AG08396 (cell line): Measurements from ENCODE around the gene TNS3.
A peak's percentile ranks its signal among the peaks of the same experiment; 100 is the strongest.

ENCODE experiments used
- DNase-seq: peaks from one replicate; pipeline ENCODE4 v3.0.0; 2012; ENCODE audit warnings: low spot score, mixed read lengths

Gene TNS3

DNA sequence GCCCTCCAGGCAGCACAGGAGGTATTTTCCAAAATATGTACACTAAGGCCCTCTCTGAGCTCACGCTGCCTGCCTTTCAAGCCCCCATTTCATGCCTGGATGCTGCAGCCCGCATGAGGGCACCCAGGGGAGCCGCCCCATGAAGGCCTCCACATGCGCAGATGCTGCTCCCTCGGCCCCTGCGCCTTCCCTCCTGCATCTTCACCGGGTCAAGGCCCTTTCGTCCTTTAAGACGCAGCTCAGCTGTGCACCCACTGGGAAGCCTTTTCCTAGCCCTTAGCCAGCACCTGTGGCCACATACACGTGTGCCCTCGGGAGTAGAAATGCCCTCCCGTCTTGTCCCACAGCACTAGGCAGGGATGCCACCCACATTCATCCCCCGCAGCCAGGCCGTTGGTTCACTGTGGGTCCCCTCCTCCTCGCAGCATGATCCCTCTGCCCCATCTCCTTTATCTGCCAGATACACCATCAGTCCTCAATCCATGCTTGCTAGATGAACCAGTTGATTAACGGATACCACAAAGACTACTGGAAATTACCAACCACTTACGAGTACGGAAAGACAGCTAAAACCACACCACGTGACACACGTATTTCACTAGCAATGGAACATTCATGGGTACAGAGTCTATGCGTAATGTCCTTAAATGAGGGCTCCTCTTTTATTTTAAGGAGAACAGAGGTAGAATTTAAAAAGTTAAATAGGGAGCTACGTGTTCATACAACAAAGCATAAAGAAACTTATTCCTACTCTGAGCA, 278.0 kb downstream of the TNS3 start:
- DNase-seq, result no peak

DNA sequence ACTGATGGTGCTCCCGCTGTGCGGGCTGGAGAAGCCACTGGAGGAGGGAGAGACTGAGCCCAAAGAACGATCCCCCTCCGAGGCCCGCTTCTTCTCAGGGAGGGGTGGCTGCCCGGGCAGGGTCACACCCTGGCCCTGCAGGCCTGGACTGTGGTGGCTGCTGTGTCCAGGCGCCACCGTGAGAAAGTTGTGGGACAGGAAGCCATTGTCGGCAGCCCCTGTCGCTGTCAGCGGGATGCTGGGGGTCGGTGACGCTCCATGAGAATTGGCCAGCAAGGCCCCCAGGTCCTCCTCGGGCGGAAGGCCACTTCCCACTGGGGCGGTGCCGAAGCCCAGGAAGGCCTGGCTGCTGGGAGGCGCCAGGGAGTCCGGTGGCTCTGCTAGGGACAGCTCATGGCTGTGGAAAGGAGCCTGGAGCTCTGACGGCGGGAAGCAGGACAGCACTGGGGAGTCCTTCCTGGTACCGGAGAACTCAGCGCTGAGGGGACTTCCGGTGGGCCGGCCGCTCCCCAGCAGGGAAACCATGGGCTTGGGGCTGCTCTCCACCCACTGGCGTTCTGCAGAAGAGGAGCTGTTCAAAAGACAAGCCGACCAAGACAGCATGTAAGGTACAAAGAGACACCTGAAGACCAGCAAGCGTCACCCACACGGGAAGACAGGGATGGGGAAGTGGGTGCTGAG, 278.8 kb downstream of the TNS3 start:
- DNase-seq, result no peak

DNA sequence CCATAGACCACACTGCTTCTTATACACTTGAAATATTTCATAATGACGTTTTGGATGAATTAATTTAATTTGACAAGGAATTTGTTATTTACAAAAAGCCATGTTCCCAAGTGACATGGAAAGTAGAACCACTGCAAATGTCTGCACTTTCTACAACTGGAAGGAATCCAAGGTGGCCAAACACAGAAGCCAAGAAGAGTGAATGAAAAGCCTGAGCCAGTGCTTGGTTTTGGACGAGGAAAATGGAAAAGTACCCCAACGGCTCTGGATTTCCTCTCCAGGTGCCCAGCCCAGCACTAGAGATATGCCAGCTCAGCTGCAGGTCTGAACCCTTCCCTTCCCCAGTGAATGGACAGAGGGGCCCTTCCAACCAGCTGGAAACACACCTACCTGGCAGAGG, 279.4 kb downstream of the TNS3 start:
- no peak for DNase-seq

DNA sequence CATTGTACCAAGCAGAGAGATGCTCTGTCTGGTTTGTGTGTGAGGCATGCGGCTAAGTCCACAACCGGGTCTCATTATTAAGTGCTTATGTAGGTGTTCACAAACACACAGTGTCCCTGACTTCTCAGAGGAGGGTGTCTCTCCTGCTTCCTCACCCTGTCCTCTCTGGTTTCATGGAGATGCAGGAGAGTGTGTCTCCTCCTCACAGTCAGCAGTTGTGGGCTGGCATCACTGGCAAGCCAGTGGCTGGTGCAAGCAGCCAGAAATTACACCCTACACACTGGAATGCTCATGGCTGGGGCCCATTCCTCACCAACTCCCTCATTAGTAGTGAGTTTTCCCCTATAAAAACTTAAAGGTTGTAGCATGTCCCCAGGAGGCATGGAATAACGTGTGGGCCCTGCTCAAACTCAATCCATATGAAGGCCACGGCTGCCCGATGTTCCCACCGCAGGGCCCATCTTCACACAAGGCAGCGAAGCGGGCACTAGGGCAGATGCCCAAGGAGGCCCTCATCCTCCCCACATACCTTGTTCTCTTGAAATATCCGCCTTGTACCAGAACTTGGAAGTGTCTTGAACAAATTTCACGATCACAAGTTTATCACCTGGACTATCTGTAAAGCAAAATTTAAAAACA, 280.1 kb downstream of the TNS3 start:
- DNase-seq, result no peak

DNA sequence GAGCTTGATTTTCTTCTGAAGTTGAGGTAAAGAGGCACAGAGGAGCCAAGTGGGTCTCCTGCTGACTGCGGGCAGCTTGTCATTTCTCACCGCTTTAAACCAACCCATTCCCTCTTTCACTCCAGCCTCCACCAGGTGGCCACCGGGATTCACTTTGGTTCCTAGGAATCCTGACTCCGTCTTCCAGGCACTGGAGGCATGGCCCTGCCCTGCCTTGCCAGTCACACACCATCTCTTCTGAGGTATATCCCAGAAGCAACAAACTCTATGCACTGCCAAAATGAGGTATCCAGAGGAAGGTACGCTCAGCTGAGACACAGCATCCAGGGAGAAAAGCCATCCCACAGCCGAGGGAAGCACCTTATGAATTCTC, 280.8 kb downstream of the TNS3 start:
- no peak for DNase-seq

DNA sequence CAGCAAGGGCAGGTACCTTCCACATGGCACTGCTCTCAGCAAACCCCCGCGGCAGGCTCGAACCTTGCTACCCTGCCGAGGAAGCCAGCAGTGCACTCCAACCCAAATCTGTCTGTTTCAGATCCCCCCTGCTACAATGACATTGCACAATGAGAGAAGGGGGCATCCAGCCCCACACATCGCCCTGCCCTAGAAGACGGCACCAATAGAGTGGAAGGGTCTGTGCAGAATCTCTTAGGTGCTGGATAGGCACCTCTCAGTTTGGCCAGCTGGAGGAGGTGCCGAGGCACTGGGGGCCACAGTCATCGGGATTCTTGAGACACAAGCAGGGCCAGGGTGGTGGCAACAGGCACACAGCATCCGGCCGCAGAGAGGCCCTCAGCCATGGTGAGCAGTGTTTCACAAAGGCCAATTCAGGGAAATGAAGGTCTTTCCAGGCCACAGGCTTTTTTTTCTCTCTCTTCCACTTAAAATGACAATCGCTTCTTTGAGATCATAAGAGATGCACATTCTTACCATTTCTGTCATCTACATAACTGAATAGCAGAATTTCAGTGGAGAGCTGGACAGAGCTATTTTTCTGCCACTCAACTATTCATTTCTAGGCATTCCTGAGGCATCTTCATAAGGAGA, 281.3 kb downstream of the TNS3 start:
- no peak for DNase-seq

DNA sequence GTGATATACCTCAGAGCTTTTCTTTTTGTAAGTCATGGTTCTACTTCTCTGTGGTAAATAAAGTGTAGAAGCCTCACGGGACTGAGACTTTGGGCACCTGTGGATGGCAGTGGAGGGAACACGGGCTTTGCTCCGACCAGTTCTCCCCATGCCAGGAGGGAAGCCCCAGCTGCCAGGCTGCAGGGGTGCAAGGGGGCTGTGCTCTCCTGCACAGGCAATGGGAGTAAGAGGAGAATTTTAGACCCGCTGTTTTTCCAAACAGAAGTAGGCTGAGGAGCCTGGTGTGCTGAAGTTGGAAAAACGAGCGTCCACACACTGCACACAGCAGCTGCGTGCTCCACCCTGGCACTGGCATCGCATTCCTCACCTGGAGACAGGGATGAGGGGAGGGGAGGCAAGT, 282.4 kb downstream of the TNS3 start:
- no peak for DNase-seq

DNA sequence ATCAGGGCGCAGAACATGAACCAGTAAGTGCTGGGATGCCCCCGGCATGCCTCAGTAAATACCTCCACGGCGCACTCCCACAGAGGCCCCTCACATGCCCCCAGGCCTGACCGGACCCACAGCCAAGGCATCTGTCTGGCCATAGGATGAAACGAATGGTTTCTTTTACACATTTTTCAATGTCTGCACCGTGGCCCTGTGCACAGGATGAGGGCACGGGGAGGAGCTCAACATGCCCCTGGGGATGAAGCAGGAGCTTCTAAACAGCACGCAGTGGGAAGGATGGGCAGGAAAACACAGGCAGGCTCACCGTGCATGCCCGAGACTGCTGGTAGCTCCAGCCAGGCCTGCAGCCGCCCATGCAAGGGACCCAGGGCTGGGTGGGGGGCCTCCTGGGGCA, 283.3 kb downstream of the TNS3 start:
- DNase-seq, result no peak

DNA sequence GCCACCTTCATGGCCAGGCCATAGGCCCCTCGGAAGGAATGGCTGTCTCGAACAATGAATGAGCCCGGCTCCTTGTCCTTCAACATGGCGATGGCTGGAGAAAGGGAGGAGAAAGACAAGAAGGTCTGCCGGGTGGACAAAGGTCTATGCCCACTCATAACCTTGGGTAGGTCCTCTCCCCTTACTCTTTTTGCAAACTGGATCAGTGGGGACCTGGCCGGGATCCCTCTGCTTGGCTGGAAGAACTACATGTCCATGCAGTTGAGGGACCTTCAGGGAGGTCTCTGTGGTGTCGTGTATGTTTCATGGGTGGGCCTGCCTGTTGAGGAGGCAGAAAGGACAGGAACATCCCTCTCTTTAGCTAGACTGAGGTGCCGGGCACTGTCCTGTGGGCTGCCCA, 284.8 kb downstream of the TNS3 start:
- no peak for DNase-seq

DNA sequence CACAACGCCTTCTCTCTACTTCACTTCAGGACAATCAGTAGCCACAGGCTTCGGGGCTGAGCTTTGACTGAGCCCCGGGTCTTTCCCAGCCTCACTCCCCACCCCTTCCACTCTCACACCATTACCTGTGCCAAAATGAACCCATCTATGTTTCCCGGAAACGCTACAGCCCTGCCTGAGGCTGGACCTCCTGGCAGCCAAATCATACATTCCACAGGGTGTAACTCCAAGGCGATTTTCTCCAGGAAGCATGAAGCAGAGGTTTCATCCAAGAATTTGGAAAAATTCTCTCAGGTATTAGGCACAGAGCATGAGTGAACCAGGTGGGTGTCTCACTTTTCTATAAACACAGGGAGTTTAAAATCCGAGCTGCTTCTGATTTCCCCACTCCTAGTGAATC, 286.3 kb downstream of the TNS3 start:
- DNase-seq, result no peak

DNA sequence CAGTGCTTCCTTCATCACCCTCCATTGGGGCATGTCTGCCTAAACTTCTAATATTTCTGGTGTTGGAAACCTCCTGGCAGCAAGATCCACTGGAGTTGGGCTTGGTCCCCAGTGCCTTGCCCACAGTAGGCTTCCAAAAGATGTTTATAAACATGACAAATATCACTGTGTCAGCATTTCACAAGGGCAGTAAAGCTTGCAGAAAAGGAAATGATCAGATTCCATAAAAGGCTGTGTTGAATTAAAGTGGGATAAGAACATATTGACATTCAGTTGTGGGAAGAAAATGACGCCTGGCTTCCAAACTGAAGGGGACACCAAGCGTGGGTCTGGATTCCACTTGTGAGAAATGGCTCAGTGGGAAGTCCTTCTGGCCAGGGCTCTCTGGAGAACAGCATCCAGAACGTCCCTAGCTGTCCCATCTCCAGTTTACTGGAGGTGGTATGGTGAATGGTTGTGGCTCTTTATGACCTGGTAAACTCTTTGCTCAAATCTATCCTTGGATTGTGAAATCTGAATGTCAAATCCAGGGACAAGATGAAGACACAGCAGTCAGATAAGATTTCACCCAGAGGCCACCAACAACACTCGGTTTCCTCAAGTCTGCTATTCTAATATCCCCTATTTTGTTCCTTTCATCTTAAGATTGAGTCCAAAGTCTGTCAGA, 287.2 kb downstream of the TNS3 start:
- no peak for DNase-seq

DNA sequence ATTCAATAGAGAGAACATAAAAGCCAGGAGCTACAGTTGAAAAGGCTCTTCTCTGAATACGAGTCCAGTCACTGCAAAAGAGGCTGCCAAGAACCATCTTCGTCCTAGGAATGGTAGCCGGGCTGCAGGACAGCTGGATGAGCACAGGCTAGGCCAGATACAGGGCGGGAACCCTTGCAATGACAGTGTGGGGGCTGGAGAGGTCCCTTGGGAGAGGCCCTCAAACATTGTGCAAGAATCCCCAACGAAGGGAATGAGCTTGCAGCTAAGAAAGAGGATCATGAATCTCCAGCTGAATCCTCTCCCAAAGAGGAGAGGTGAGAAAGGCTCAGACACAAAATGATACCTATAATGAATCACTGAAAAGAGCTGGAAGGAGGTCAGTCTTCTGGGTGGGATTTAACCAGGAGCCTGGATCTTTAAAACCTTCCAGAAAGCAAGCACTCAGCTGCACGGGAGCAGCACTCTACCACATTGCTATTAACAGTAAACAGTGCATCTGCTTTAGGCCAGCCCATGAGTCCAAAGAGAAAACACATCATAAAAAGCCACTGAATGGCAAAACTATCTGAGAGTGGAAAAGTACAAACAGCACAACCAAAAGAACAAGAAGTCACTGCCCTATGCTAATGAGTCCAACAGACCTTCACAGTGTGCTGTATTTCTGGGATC, 287.9 kb downstream of the TNS3 start:
- no peak for DNase-seq

DNA sequence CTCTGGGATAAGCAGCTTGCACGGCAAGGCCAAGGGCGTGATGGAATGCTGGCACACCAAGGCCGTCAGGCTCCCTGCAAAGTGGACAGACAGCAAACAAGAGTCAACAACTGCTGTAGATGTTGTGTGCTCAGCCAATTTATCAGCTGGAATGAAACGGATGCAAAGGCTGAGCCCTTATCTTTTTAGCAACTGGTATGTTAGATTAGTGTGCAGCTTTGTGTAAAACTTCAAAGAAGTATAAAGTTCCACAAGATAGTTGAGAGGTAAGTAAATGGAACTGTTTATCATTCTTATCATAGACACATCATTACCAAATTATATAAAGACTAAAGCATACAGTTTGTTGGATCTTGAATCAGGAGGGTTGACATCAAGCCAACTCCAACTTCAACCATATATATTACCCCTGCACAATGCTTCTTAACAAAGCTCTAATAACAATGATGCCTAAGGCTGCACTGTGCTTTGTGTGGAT, 289.0 kb downstream of the TNS3 start:
- no peak for DNase-seq

DNA sequence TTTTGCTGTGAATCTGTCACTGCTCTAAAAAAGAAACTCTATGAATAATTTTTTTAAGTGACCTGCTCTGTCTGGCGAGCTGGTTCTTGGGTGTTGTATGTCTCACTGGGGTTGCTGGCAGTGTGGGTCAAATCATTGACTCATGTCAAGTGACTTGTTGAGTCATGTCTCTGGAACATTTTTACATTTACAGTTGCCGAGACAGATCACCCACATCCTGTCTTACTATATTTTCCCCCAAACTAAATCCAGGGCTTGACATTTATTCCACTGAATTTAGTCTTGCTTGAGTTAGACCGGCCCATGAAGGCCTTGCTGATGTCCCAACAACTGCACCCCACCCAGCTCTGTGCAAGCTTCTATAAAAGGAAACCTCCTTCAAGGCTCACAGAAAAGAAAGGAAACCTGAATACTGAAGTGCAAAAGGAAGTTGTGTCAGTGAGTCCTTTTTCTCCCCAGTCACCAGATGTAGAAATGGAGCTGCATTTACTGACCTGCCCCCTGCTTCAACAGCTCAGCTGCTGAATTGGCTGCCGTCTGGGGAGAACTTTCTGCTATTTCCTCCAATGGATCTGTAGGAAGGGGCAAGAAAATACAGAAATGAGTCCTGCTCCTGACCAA, 290.3 kb downstream of the TNS3 start:
- DNase-seq, result peak; percentile 88

DNA sequence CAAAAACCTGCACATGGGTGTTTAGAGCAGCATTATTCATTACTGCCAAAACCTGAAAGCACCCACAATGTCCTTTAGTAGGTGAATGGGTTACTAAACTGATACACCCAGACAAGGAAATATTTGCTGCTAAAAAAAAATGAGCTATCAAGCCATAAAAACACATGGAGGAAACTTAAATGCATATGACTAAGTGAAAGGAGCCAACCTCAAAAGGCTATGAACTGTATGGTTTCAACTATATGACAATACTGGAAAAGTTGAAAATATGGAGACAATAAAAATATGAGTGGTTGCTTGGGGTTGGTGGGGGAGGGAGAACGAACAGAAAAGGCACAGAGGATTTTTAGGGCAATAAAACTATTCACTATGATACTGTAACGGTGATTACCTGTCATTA, 291.0 kb downstream of the TNS3 start:
- DNase-seq, result no peak

DNA sequence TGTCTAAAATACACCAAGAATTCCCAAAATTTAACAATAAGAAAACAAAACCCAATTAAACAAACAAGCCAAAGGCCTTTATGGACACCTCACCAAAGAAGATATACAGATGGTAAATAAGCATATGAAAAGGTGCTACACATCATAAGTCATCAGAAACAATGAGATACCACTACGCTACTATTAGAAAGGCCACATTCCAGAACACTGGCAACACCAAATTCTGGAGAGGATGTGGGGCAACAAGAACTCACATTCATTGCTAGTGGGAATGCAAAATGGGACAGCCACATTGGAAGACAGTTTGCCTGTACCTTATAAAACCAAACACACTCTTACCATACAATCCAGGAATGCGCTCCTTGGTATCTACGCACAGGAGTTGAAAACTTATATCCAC, 291.4 kb downstream of the TNS3 start:
- no peak for DNase-seq

DNA sequence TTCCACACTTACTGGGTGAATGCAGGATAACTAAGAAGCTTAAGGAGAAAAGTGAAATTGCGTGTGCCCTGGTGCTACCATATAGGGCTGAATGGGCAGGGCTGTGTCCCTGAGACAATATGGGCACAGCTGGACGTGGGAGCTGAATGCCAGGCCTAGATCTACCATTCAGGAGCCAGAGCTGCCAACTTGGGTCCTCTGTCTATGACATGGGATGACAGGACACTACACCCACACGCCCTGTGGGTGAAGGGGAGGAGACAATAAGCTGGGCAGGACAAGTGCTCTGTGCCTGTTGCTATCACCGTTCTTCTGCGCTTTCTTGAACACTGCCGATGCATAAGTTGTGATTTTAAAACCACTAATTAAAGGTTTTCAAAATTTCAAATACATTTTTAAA, 293.9 kb downstream of the TNS3 start:
- DNase-seq, result no peak

DNA sequence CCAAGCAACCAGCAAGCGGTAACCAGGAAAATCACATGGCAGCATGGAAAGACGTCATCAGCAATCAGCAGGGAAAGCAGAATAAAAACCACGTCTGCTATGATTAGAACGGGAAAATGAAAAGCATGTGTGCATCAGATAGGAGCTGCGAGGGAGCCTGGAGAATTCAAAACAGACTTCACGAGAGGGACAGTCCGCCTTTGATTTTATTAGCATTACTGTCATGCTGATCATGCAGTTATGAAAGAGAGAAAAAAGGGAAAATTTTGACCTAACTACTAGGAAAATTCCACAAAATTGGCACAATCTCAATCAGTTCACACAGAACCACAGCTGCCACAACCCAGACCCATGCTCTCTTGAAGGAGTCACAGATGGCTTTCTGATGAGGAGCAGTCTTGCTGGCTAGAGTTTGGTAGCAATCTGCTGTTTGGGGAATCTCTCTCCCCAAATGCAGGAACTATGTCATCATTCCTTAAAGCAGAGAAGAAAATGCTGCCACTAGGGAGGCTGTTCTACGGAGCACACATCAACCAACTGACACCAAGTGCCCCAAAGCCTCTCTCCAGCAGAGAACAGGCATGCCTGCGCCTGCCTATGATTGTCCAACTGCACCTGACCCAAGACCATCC, 295.9 kb downstream of the TNS3 start:
- peak; percentile 47 for DNase-seq

DNA sequence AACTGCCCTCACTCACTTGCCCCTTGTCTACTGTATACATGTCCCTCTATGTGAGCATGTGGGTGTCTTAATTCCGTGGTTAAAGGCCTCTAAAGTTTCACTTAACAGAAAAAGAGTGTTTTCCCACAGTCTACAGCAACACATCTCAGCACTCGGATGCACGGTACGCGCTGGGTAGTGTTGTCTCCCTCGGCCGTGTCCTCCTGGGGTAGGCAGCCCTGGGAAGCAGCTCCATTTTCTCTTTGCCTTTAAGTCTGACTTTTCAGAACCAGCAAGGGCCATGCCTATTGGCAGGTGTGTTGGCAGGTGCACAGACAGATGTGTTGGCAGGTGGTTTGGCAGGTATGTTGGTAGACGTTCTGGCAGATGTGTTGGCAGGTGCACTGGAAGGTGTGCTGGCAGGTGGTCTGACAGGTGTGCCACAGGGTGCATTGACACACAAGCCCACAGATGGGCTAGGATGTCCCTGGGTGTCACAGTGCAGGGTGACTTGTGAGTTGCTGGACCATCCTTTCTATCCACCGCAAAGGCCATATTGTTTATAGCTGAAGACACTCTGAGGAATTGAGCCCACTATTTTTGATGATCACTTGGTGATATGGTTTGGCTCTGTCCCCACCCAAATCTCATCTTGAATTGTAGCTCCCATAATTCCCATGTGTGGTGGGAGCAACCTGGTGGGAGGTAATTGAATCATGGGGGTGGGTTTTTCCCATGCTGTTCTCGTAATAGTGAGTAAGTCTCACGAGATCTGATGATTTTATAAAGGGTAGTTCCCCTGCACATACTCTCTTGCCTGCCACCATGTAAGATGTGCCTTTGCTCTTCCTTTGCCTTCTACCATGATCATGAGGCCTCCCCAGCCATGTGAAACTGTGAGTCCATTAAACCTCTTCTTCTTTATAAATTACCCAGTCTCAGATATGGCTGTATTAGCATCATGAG, 296.9 kb downstream of the TNS3 start:
- DNase-seq, result no peak
